Cardiac fibroblast (primary cell): ENCODE results near the gene GRIK1.
A peak's percentile ranks its signal among the peaks of the same experiment; 100 is the strongest.

Experiments
- DNase-seq, 2 donors: peaks; one replicate each; pipeline versions ENCODE4 v3.0.0 to v3.0.0-alpha.2; 2010; ENCODE audit warnings: low read depth in 2 of 2
- H3K4me3 ChIP-seq, 2 donors: replicated peaks in 1 of 2; 1 replicate in 1 of 2; 2 replicates in 1 of 2; pipeline ENCODE4 v1.5.1; 2011; ENCODE audit warnings: low read depth in 2 of 2, low read length in 2 of 2, mild to moderate bottlenecking in 2 of 2, moderate library complexity in 1 of 2
- CTCF ChIP-seq: IDR thresholded peaks from one replicate; pipeline ENCODE4 v1.5.1; 2011; ENCODE audit warnings: low read depth, mild to moderate bottlenecking, low read length, inconsistent platforms

The GRIK1 gene

DNA sequence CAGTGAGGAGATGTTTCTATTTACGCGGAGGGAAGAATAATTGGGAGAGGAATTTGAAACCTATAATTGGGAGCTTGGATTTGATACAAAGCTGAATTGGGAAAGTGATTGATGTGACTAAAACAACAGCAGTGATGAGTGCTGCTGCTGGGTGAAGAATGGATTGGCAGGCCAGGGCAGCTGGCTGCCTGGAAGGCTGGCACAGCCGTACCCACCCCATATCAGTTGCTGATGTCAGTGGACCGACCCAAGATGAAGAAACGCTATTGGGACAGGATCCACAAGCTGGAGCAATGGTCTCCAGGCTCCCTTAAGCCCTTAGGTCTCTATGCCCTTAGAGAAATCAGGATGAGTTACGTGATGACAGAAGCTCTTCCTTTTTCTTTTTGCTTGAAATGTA is 47.4 kb downstream of the GRIK1 start:
- no peak for DNase-seq
- H3K4me3 ChIP-seq: no peak overlapping the region
- TF ChIP-seq CTCF: no peak

GRCh38 chr21:29888437-29888836 is 51.4 kb downstream of the GRIK1 start:
- H3K4me3 ChIP-seq: no peak overlapping the region
- peak in 1 of 2 donors; percentile 2 for DNase-seq

DNA sequence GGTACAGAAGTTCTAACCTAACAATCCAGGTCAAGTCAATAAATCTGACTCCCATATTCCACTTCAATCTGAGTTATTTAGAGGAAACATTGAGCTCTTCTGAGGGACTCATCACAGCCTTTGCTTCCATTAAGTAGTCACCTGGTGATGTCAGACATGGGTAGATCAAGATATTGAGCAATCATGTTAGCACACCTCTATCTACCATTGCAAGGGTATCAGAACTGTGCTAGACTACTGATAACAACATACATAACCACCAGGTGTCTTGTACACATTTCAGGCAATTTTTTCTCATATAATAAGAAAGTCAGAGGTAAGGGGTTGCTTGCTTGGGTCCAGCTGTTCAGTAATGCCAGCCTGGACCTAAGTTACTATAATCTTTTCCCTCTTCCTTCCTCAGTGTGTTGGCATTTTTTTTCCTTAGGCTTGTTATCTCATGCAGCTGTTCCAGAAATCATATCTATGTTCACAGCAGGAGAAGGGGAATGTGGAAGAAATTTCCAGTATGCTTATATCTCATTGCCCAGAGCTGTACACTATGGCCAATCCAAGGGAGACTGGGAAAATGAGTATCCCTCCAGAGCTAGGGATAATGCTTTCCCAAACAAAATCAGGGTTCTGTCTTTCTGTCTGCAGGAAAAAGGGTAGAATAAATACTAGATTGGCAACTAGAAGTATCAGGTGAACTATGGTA is 52.3 kb downstream of the GRIK1 start:
- no peak for DNase-seq
- H3K4me3 ChIP-seq: no peak overlapping the region
- no peak for TF ChIP-seq CTCF

More at GRCh38 chr21:29888437-29888836, 51.4 kb downstream of the GRIK1 start:
- no peak for TF ChIP-seq CTCF

DNA sequence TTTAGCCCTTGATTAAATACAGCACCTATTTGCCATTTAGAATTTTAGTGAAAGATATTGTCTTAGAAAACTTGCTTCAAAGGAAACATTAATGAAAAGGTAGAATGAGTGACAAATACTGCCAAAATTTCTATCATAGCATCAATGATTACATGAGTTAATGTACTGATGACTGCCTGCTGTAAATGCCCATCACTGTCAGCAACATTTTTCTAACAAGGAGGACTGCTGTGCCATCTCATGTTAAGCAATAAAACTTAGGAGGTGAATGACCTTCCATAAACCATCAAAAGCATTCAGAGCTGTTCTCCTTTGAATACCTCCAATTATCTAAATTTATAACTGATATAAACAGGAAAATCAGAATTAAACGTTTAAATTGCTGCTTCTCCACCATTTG is 54.3 kb downstream of the GRIK1 start:
- DNase-seq: no peak
- TF ChIP-seq CTCF: no peak
- no peak overlapping the region for H3K4me3 ChIP-seq

- DNase-seq: no peak
- H3K4me3 ChIP-seq: no peak overlapping the region
- TF ChIP-seq CTCF: no peak
These were observed 63.9 kb downstream of the GRIK1 start for GRCh38 chr21:29875873-29876272.

DNA sequence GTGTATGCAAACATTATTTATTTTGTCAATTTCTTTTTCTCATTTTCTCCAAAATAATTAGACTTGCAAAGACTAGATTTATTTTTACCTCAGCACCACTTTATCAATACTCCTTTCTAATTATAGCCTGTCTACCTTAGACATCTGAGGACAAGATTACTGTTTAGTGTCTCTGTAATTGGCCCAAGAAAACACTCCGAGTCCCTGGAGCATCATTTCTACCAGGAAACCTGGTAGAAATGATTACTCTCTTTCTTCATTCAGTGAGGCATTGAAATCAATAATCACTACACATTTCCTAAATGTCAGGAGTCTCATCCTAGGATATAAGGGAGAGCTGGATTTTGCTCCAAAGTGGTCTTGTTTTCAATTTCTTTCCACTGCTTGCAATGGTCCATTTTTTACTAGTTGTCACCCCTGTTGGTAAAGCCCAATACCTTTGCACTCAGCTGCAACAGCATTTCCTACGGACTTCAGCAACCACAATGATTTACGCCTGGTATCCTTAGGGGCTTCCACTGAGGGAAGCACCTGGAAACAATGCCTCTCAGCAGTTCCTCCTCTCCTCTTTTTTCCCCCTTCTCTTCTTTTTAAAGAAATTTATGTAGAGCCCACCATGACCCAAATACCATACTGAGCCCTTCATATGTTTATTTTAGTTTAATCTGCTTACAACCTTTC is 64.6 kb downstream of the GRIK1 start:
- no peak for DNase-seq
- no peak for TF ChIP-seq CTCF
- H3K4me3 ChIP-seq: no peak overlapping the region

- H3K4me3 ChIP-seq: no peak overlapping the region
- TF ChIP-seq CTCF: no peak
- DNase-seq: no peak
These were observed 65.9 kb downstream of the GRIK1 start for GRCh38 chr21:29873908-29874307.
